HG02798 (cell line): Measurements from ENCODE around the gene PSG6.
"Not testable (repeated sequence)": the region's sequence is repeated elsewhere in the genome, so short reads cannot be mapped to it uniquely, and the experiment has no call there.

ENCODE experiments used
- ATAC-seq: cut with Tn5 transposase; IDR thresholded peaks from one replicate; pipeline ENCODE4 v1.9.1; 2021; ENCODE audit warnings: mild to moderate bottlenecking; ENCODE audit not compliant: unreplicated experiment, poor library complexity

Gene PSG6

GRCh38 chr19:42912941-42913340 is 4.8 kb downstream of the PSG6 start:
- ATAC-seq, result not testable (repeated sequence)

DNA sequence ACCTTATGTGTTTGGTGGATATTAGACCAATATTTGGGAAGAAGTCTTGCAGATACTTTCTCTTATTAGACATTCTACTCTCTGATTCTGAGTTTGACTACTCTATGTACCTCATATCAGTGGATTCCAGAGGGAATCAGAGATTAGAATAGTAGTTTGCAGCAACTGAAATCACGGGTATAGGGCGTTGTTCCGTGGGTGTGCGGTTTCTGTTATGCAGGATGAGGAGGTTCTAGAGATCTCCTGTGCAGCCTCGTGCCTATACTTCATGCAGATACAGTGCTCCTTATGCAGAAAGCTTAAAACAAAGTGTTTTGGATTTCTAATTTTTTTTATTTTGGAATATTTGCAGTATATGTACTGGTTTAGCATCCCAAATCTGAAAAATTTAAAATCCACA is 6.0 kb downstream of the PSG6 start:
- not testable (repeated sequence) for ATAC-seq

- not testable (repeated sequence) for ATAC-seq
Measured at GRCh38 chr19:42906162-42906561, 11.5 kb downstream of the PSG6 start.

GRCh38 chr19:42900561-42900960 is 17.1 kb downstream of the PSG6 start:
- ATAC-seq, result not testable (repeated sequence)

- not testable (repeated sequence) for ATAC-seq
Measured at GRCh38 chr19:42899674-42900073, 18.0 kb downstream of the PSG6 start.

- not testable (repeated sequence) for ATAC-seq
Measured at GRCh38 chr19:42899110-42899509, 18.6 kb downstream of the PSG6 start.

DNA sequence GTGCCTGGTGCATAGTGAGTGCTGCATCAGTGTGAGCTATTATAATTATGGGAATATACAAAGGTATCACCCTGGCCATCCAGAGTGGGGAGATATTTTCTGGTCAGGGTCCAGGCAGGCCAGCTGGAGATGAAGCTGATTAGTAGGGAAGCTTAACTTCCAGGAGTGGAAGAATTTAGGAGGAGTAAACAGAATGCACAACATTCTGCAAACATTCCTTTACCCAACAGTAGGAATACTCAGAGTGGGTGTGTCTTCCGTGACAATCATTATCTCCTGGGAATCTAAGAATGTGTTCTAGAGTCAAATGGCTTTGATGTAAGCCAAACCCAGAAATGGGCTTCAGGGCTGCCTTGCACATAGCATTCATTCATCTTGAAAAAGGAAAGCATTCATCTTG is 19.0 kb downstream of the PSG6 start:
- not testable (repeated sequence) for ATAC-seq

DNA sequence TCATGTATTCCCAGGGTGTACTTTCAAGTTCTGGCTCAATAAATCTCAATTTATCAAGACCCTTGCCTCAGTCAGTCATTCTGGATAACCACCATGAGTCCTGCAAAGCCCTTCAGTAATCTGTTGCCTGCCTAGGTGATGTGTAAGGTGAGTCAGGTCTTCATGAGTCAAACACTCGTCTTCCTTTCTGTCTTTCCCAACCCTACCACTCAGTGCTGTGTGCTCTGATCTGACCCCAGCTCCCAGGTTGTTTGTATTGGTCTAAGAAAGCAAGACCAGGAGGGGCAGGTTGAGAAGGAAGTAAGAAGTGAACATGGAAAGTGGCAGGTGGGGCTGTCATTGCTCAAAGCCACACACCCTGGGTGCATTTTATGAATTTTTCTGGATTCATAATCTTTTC is 20.0 kb downstream of the PSG6 start:
- not testable (repeated sequence) for ATAC-seq

DNA sequence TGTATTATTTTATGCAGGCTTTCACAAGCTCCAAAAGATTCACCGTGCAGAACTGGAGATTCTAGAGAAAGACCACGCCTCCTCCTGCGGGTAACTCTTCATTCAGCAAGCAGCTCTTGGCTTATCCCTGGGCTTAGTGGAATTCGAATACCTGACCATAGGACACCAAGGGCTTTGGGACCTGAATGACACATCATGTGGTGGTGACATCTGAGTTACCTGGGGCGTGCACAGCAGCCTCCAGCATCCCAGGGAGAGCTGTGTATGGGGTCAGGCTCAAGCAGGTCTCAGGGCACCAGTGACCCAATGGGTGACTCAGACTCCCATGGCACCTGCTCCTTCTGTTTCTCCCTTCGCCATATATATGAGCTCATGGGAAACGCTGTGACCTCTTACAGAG is 27.2 kb downstream of the PSG6 start:
- ATAC-seq, result not testable (repeated sequence)

DNA sequence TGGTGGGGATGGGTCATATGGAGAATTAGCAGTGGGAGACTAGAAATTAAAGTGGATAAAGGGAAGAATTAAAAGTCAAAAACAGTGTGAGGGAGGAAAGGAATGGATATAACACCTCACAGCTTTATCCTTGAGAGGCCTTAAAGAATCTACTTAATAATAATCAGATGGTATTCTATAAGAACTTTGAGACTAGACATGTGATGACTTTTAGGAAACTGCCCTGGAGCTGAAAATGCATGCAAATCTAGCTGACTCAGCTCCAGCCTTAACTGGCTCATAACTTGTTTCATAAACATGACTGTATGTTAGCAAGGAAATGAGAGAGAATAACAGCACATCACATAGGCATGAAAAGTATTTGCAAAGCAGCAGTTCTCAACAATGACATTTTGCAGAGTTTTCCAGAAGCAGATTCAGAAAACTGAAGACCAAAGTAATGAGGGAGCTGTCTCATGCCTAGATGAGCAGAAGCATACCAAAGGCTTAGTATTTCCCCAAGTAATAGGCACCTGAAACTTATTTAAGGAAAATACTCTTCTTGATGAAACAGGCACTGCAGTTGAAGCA is 29.7 kb downstream of the PSG6 start:
- ATAC-seq, result not testable (repeated sequence)

DNA sequence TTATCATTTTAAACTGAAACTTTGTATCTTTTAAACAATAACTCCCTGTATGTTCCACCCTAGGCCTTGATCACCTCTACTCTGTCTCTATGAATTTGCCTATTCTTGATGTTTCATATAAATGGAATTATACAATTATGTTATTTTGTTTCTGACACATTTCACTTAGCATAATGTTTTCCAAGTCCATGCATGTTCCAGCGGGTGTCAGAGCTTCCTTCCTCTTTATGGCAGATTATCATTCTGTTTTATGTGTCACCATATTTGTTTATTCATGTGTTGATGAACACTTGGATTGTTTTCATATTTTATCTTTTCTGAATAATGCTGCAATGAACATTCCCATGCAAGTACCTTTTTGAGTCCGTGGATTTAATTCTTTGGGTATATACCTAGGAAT is 35.0 kb downstream of the PSG6 start:
- not testable (repeated sequence) for ATAC-seq

GRCh38 chr19:42882010-42882409 is 35.7 kb downstream of the PSG6 start:
- not testable (repeated sequence) for ATAC-seq

DNA sequence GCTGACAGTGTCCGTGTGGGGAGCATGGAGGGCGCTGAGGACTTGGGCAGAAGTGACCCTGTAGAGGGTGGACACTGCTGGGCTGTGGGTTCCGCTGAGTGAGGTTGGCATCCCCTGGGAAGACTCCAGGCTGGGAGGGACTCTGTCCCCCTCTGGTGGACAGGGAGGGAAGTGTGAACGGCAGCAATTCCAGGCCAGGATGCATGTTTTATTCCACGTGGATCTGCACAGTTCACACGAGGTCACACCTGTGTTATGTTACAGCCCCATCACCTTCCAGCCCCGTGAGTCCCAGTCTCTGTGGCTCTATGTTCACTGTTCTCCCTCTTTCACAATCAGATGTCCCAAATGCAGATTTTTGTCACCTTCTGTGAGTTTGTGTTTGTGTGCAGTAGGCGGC is 36.4 kb downstream of the PSG6 start:
- ATAC-seq, result not testable (repeated sequence)

- not testable (repeated sequence) for ATAC-seq
Measured at GRCh38 chr19:42880621-42881020, 37.1 kb downstream of the PSG6 start.

DNA sequence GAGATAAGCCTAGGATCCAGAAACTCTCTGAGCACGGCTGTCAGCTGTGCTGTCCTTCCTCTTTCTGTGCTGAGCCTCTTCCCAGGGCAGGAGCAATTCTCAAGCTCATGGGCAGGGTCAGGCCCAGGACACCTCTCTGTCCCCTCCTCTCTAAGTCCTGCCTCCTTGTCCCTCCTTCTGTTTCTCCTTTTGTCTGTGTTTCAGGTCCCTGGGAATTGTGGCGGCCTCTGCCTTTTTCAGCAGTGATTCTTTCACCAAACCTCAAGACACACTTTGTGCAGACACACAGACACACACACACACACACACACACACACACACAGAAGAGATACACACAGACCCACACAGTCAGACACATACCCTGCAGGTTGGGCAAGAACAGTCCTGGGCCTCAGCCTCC is 38.1 kb downstream of the PSG6 start, which contains the start of gene PSG1:
Gene PSG1 (minus strand): TSS at position 101 of the 400 bp plus-strand sequence. CDS start 132 bp downstream, outside the sequence.
- ATAC-seq, result no peak

- not testable (repeated sequence) for ATAC-seq
Measured at GRCh38 chr19:42876596-42876995, 41.1 kb downstream of the PSG6 start.

- not testable (repeated sequence) for ATAC-seq
Measured at GRCh38 chr19:42875881-42876280, 41.8 kb downstream of the PSG6 start.

DNA sequence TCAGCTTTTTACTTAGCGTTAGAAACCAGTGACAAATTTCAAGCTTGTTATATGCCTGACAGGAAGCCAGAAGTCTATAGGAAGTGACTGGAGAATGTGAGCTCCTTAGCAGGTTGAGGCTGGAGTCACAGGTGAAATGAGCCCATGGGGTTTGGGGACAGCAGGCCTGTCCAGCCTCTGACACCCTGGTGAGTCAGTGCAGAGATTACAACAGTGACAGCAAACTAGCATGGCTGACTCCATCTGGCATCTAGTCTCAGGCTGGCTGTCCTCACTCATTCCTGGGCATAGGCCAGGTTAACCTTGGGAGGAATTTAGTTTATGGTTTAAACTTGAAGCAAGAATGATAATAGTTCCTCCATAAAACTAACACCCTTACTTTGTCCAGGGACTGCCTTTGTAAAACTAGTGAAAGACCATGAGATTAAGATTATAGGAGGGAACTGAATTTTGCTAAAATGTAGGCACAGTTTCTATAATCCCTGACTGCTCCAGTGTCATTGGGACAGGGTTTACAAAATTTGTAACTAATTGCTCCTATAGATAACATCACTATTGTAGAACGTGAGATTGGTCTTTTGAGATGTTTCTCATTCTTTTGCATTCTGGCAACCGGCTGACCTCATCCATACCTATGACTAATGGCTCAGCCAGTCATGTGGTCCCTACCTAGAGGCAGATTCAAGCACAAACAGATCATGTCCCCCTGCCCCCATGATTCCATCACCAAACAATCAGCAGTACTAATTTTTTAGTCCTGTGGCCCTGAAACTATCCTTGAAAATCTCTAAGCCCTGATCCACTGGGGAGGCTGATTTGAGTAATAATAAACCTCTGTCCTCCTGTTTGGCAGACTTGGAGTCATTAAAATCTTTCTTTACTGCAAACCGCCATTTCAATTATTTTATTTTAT is 42.5 kb downstream of the PSG6 start:
- ATAC-seq, result not testable (repeated sequence)

DNA sequence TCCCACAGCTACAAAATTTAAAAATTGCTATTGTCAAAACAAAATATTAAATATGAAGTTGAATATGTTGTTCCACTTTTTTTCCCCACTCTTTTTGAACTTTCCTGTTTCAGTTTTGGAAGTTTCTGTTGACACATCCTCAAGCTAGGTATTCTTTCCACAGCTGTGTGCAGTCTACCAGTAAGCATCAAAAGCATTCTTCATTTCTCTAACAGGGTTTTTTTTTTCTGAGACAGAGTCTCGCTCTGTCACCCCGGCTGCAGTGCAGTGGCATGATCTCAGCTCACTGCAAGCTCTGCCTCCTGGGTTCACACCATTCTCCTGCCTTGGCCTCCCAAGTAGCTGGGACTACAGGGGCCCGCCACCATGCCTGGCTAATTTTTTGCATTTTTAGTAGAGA is 43.6 kb downstream of the PSG6 start:
- ATAC-seq, result not testable (repeated sequence)

DNA sequence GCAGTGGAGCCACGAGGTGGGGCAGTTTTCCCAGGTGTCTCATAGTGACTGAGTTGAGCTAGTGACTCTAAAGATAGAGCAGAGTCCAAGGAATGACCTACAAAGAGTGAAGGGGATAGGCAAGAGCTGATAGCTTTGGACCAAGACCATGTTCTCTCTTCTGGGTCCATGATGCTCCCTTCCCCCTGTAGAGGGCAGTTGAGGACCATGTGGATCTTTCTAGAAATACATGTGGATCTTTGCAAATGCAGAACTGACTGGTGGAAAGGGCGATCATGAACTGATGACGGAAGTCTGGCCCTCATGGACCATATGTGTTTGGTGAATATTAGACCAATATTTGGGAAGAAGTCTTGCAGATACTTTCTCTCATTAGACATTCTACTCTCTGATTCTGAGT is 45.1 kb downstream of the PSG6 start:
- no peak for ATAC-seq

GRCh38 chr19:42857544-42857867 is 60.2 kb downstream of the PSG6 start:
- no peak for ATAC-seq
